OCI-LY1 (cell line): ENCODE measurements around the gene STRA6.

Experiments
- EZH2 ChIP-seq: fragments of 200-600 bp; sonication (generic), shearing (Covaris generic); IDR thresholded peaks from 2 replicates; pipeline ENCODE4 v1.8.0; 2017; ENCODE audit warnings: borderline replicate concordance, mixed run types, mild to moderate bottlenecking, antibody characterized with exemption, low read length, moderate library complexity, mixed read lengths
- TF ChIP-seq, protein P1 (sequence below): fragments of 200-600 bp; sonication (generic), shearing (Covaris generic); IDR thresholded peaks from 2 replicates; pipeline ENCODE4 v1.5.1; 2017; ENCODE audit warnings: mild to moderate bottlenecking, antibody characterized with exemption, low read length, moderate library complexity, mixed read lengths

DNA sequence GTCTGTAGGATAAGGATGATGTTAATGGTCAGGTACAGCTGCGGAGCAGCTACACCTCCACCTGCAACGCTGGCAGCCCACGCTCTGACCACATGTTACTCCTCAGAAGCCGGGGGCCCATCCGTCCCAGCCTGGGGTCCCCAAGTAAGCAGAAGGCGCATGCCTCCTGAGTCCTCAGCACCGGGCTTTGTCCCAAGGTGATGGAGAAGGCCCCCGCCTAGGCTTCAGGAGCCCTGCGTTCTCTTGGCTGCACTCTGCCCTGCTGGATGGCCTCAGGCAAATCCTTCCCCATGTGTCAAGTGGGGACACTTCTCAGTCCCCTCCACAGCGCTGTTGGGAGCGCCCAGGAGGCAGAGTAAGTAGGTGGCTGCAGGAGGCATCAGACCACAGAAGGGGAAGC is 14.4 kb downstream of the STRA6 start:
- TF ChIP-seq, protein P1, sequence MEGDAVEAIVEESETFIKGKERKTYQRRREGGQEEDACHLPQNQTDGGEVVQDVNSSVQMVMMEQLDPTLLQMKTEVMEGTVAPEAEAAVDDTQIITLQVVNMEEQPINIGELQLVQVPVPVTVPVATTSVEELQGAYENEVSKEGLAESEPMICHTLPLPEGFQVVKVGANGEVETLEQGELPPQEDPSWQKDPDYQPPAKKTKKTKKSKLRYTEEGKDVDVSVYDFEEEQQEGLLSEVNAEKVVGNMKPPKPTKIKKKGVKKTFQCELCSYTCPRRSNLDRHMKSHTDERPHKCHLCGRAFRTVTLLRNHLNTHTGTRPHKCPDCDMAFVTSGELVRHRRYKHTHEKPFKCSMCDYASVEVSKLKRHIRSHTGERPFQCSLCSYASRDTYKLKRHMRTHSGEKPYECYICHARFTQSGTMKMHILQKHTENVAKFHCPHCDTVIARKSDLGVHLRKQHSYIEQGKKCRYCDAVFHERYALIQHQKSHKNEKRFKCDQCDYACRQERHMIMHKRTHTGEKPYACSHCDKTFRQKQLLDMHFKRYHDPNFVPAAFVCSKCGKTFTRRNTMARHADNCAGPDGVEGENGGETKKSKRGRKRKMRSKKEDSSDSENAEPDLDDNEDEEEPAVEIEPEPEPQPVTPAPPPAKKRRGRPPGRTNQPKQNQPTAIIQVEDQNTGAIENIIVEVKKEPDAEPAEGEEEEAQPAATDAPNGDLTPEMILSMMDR = no peak
- TF ChIP-seq EZH2 = no peak
